ENCODE results near the gene PSG6.
"Not testable (repeated sequence)": the region's sequence is repeated elsewhere in the genome, so short reads cannot be mapped to it uniquely, and the experiment has no call there.

DNA sequence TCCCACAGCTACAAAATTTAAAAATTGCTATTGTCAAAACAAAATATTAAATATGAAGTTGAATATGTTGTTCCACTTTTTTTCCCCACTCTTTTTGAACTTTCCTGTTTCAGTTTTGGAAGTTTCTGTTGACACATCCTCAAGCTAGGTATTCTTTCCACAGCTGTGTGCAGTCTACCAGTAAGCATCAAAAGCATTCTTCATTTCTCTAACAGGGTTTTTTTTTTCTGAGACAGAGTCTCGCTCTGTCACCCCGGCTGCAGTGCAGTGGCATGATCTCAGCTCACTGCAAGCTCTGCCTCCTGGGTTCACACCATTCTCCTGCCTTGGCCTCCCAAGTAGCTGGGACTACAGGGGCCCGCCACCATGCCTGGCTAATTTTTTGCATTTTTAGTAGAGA lies 43.6 kb downstream of the PSG6 start:
- not testable (repeated sequence) for TF ChIP-seq EZH2 (IDR thresholded peaks at IDR 0.05; ENCODE audit: insufficient read depth, poor library complexity, severe bottlenecking); EZH2phosphoT487 (IDR thresholded peaks at IDR 0.05; ENCODE audit: insufficient read depth, low read depth)
